ENCODE data around the gene PNPLA5. TPM values are rescaled to one million over a fixed set of nuclear protein-coding genes. Genes with fewer than 3 reads are reported as not detected.
"Not testable (repeated sequence)": the region's sequence is repeated elsewhere in the genome, so short reads cannot be mapped to it uniquely, and the experiment has no call there.

PNPLA5 gene
- total RNA-seq, 1 donor from 2014 or later, result not detected

GRCh38 chr22:43878079-43878795, 13.6 kb downstream of the PNPLA5 start:
- no peak for DNase-seq (ENCODE audit: extremely low spot score in 2 of 2)
- H3K4me1 ChIP-seq, result no peaks in the 10 kb centered on the region
- no peaks in the 10 kb centered on the region for H3K27me3 ChIP-seq
- no peaks in the 10 kb centered on the region for H3K9me3 ChIP-seq
- intact Hi-C loops (cut with DNase I), result no loop called here
- H3K27ac ChIP-seq, result no peak overlapping the region
- TF ChIP-seq CTCF (IDR thresholded peaks at IDR 0.05) (no peak), POLR2AphosphoS5 (IDR thresholded peaks at IDR 0.05; ENCODE audit: insufficient read depth in 1 of 2, low read depth in 1 of 2) (no peak), POLR2A (IDR thresholded peaks at IDR 0.05) (no peak)
- H3K4me3 ChIP-seq, result no peak overlapping the region
- no peaks in the 10 kb centered on the region for H3K36me3 ChIP-seq

GRCh38 chr22:43876866-43877509, 14.8 kb downstream of the PNPLA5 start:
- intact Hi-C loops (cut with DNase I), result no loop called here
- H3K9me3 ChIP-seq, result no peaks in the 10 kb centered on the region
- DNase-seq (ENCODE audit: extremely low spot score in 2 of 2), result no peak
- no peak overlapping the region for H3K4me3 ChIP-seq
- no peak for TF ChIP-seq CTCF (IDR thresholded peaks at IDR 0.05)
- TF ChIP-seq POLR2A (IDR thresholded peaks at IDR 0.05), result no peak
- no peak for TF ChIP-seq POLR2AphosphoS5 (IDR thresholded peaks at IDR 0.05; ENCODE audit: insufficient read depth in 1 of 2, low read depth in 1 of 2)
- no peaks in the 10 kb centered on the region for H3K4me1 ChIP-seq
- no peaks in the 10 kb centered on the region for H3K36me3 ChIP-seq
- no peaks in the 10 kb centered on the region for H3K27me3 ChIP-seq
- no peak overlapping the region for H3K27ac ChIP-seq

GRCh38 chr22:43869799-43870198, 22.0 kb downstream of the PNPLA5 start:
- no peak for DNase-seq (ENCODE audit: extremely low spot score in 2 of 2)
- H3K4me3 ChIP-seq, result no peak overlapping the region
- intact Hi-C loops (cut with DNase I), result no loop called here
- H3K9me3 ChIP-seq, result no peaks in the 10 kb centered on the region
- H3K4me1 ChIP-seq, result no peaks in the 10 kb centered on the region
- H3K27ac ChIP-seq, result no peak overlapping the region
- no peak for TF ChIP-seq POLR2AphosphoS5 (IDR thresholded peaks at IDR 0.05; ENCODE audit: insufficient read depth in 1 of 2, low read depth in 1 of 2)
- no peak for TF ChIP-seq POLR2A (IDR thresholded peaks at IDR 0.05)
- TF ChIP-seq CTCF (IDR thresholded peaks at IDR 0.05), result no peak
- H3K36me3 ChIP-seq, result no peaks in the 10 kb centered on the region
- peaks cover 2% of the 10 kb centered on the region for H3K27me3 ChIP-seq

GRCh38 chr22:43869001-43869400, 22.8 kb downstream of the PNPLA5 start:
- H3K9me3 ChIP-seq; intact Hi-C loops (cut with DNase I); H3K27ac ChIP-seq; H3K4me3 ChIP-seq; H3K4me1 ChIP-seq; H3K36me3 ChIP-seq; DNase-seq (ENCODE audit: extremely low spot score in 2 of 2); H3K27me3 ChIP-seq: not testable (repeated sequence)

- intact Hi-C loops (cut with DNase I), result no loop called here
- H3K4me3 ChIP-seq, result no peak overlapping the region
- H3K9me3 ChIP-seq, result no peaks in the 10 kb centered on the region
- no peak for TF ChIP-seq POLR2AphosphoS5 (IDR thresholded peaks at IDR 0.05; ENCODE audit: insufficient read depth in 1 of 2, low read depth in 1 of 2)
- TF ChIP-seq CTCF (IDR thresholded peaks at IDR 0.05), result no peak
- DNase-seq (ENCODE audit: extremely low spot score in 2 of 2), result no peak
- H3K36me3 ChIP-seq, result no peaks in the 10 kb centered on the region
- H3K27me3 ChIP-seq, result peaks cover 3% of the 10 kb centered on the region
- H3K27ac ChIP-seq, result no peak overlapping the region
- no peaks in the 10 kb centered on the region for H3K4me1 ChIP-seq
Observed at GRCh38 chr22:43867839-43868635, 23.8 kb downstream of the PNPLA5 start.

Data from vagina (tissue), 2 donors.